Natural killer cell (primary cell): ENCODE data around the gene DNLZ. TPM values are rescaled to one million over a fixed set of nuclear protein-coding genes. Genes with fewer than 3 reads are reported as not detected.

Experiments
- ATAC-seq, 3 donors: fragments of 150-1000 bp in 2 of 3; fragments of 200-7000 bp in 1 of 3; cut with Tn5 transposase; 1 replicate in 1 of 3; 2 replicates in 2 of 3; pipeline ENCODE4 v1.10.0; 2021; ENCODE audit warnings: mild to moderate bottlenecking in 2 of 3, moderate library complexity in 2 of 3
- DNase-seq, 2 donors: peaks; one replicate each; pipeline versions ENCODE4 v3.0.0 to v3.0.0-alpha.2; 2013 to 2021; ENCODE audit warnings: mixed read lengths in 1 of 2
- H3K27ac ChIP-seq: one replicate; pipeline ENCODE4 v1.5.1; 2013; ENCODE audit warnings: mild to moderate bottlenecking, low read length
- H3K27me3 ChIP-seq: one replicate; pipeline ENCODE4 v1.6.1; 2013; ENCODE audit warnings: low read length; ENCODE audit not compliant: control insufficient read depth, insufficient read depth
- H3K36me3 ChIP-seq: one replicate; pipeline ENCODE4 v1.6.1; 2013; ENCODE audit warnings: low read length; ENCODE audit not compliant: control insufficient read depth, insufficient read depth
- H3K4me1 ChIP-seq: one replicate; pipeline ENCODE4 v1.6.1; 2013; ENCODE audit warnings: low read length; ENCODE audit not compliant: control insufficient read depth, insufficient read depth
- H3K4me3 ChIP-seq: one replicate; pipeline ENCODE4 v1.5.1; 2013; ENCODE audit warnings: low read length
- H3K9me3 ChIP-seq: one replicate; pipeline ENCODE4 v1.6.1; 2013; ENCODE audit warnings: low read length; ENCODE audit not compliant: control insufficient read depth, insufficient read depth
- H3K27ac Mint-ChIP-seq, 2 donors: one replicate each; pipeline ENCODE4 v1.8.0; 2022; ENCODE audit warnings: mild to moderate bottlenecking in 2 of 2, mixed read lengths in 2 of 2, moderate library complexity in 1 of 2
- H3K27me3 Mint-ChIP-seq, 2 donors: one replicate each; pipeline ENCODE4 v1.8.0; 2022; ENCODE audit warnings: low read depth in 2 of 2, mixed read lengths in 2 of 2
- H3K36me3 Mint-ChIP-seq: one replicate; pipeline ENCODE4 v1.8.0; 2022; ENCODE audit warnings: mixed read lengths
- H3K4me1 Mint-ChIP-seq, 2 donors: one replicate each; pipeline ENCODE4 v1.8.0; 2022; ENCODE audit warnings: mixed read lengths in 2 of 2
- H3K4me3 Mint-ChIP-seq: one replicate; pipeline ENCODE4 v1.8.0; 2022; ENCODE audit warnings: mild to moderate bottlenecking, moderate library complexity, mixed read lengths
- H3K9me3 Mint-ChIP-seq, 2 donors: one replicate each; pipeline ENCODE4 v1.8.0; 2022; ENCODE audit warnings: mixed read lengths in 2 of 2
- CTCF ChIP-seq: fragments of 200-600 bp; IDR thresholded peaks from one replicate; pipeline ENCODE4 v1.8.0; 2022; ENCODE audit warnings: antibody characterized with exemption
- WGBS: methylation state at CpG from one replicate; pipeline ENCODE4 v1.1.7; 2013; ENCODE audit warnings: missing lambda C conversion rate; ENCODE audit not compliant: insufficient coverage; 5-methylcytosine and 5-hydroxymethylcytosine counted together
- intact Hi-C: fragments of 100-400 bp; cut with micrococcal nuclease; formaldehyde crosslinking; loops from one replicate; pipeline ENCODE4 v1.14.2; 2022
- total RNA-seq, 4 donors: library from RNA; stranded (reverse); fragments of 120-200 nt in 1 of 4; gene quantifications; one replicate each; pipeline versions ENCODE4 v1.2.3 to v1.2.4, GENCODE V29; 2013 to 2022

Gene DNLZ
- total RNA-seq, 3 donors from 2014 or later (not counting 1 experiment from before 2014, with no cell fraction given): 24.6 to 34.8 (median 28.9) TPM

- H3K27ac ChIP-seq: no peak overlapping the region
- H3K4me1 Mint-ChIP-seq: no peaks in the 10 kb centered on the region
- H3K36me3 Mint-ChIP-seq: no peaks in the 10 kb centered on the region
- DNase-seq: no peak
- ATAC-seq: no peak
- no peak for TF ChIP-seq CTCF
- H3K4me3 ChIP-seq: no peak overlapping the region
- no peaks in the 10 kb centered on the region for H3K27me3 ChIP-seq
- H3K4me3 Mint-ChIP-seq: no peak overlapping the region
- H3K27me3 Mint-ChIP-seq: no peaks in the 10 kb centered on the region
- H3K36me3 ChIP-seq: peaks cover 62% of the 10 kb centered on the region
- H3K27ac Mint-ChIP-seq: no peak overlapping the region
- no peaks in the 10 kb centered on the region for H3K4me1 ChIP-seq
- intact Hi-C loops: no loop called here
- H3K9me3 ChIP-seq: no peaks in the 10 kb centered on the region
- no peaks in the 10 kb centered on the region for H3K9me3 Mint-ChIP-seq
- 98% methylated on average over 28 of the region's 28 CpGs for WGBS
Measured at GRCh38 chr9:136391737-136392537, 28.4 kb upstream of the DNLZ start.

DNA sequence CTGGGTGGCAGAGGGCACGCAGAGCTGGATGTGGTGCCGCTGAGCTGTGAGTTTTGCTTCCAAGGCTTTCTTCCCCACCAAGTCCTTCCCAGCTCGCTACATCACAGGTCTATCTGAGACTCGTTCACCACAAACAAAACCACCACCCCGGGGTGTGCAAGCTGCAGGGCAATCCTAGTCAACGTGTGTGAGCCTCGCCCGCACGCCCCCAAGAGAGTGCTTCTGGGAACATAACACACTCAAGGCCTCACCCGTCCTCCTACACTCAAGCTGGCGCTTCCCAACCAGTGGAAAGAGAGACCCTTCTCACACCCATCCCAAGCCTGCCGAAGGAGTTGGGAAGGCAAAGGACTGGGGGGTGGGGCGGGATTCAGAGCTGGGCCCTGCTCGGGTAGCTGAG lies 25.9 kb upstream of the DNLZ start:
- Mint-ChIP-seq H3K4me3 (no peak overlapping the region), H3K4me1 (peaks cover 10 to 16% of the 10 kb centered on the region in 2 donors), H3K9me3 (no peaks in the 10 kb centered on the region), H3K27ac (no peak overlapping the region), H3K36me3 (peaks cover 7% of the 10 kb centered on the region), H3K27me3 (no peaks in the 10 kb centered on the region)
- Histone ChIP-seq H3K4me3 (no peak overlapping the region), H3K36me3 (peaks cover 48% of the 10 kb centered on the region), H3K27me3 (no peaks in the 10 kb centered on the region), H3K9me3 (no peaks in the 10 kb centered on the region), H3K27ac (no peak overlapping the region), H3K4me1 (no peaks in the 10 kb centered on the region)
- ATAC-seq (no peak), DNase-seq (no peak)
- 70% methylated on average over 11 of the region's 14 CpGs for WGBS
- TF ChIP-seq CTCF: no peak
- intact Hi-C loops: no loop called here

GRCh38 chr9:136387217-136387616 lies 23.7 kb upstream of the DNLZ start:
- DNase-seq (no peak), ATAC-seq (no peak)
- no peak overlapping the region for H3K27ac Mint-ChIP-seq
- H3K4me3 Mint-ChIP-seq: no peak overlapping the region
- Histone ChIP-seq H3K4me3 (no peak overlapping the region), H3K4me1 (no peaks in the 10 kb centered on the region), H3K36me3 (peaks cover 40% of the 10 kb centered on the region), H3K27me3 (no peaks in the 10 kb centered on the region), H3K27ac (no peak overlapping the region), H3K9me3 (no peaks in the 10 kb centered on the region)
- no peaks in the 10 kb centered on the region for H3K9me3 Mint-ChIP-seq
- H3K4me1 Mint-ChIP-seq: peaks cover 13 to 16% of the 10 kb centered on the region in 2 donors
- peaks cover 13% of the 10 kb centered on the region for H3K36me3 Mint-ChIP-seq
- H3K27me3 Mint-ChIP-seq: no peaks in the 10 kb centered on the region
- 98% methylated on average over 19 of the region's 19 CpGs for WGBS
- TF ChIP-seq CTCF: no peak
- intact Hi-C loops: no loop called here

- H3K9me3 ChIP-seq: no peaks in the 10 kb centered on the region
- Mint-ChIP-seq H3K9me3 (no peaks in the 10 kb centered on the region), H3K4me1 (peaks cover 13 to 16% of the 10 kb centered on the region in 2 donors), H3K27ac (no peak overlapping the region), H3K4me3 (no peak overlapping the region), H3K27me3 (no peaks in the 10 kb centered on the region), H3K36me3 (peaks cover 13% of the 10 kb centered on the region)
- intact Hi-C loops: no loop called here
- TF ChIP-seq CTCF: no peak
- DNase-seq (no peak), ATAC-seq (no peak)
- no peak overlapping the region for H3K4me3 ChIP-seq
- no peaks in the 10 kb centered on the region for H3K4me1 ChIP-seq
- H3K36me3 ChIP-seq: peaks cover 42% of the 10 kb centered on the region
- 82% methylated on average over 11 of the region's 13 CpGs for WGBS
- no peak overlapping the region for H3K27ac ChIP-seq
- H3K27me3 ChIP-seq: no peaks in the 10 kb centered on the region
Measured at GRCh38 chr9:136386018-136386417, 22.5 kb upstream of the DNLZ start.
